ENCODE data around the gene CTTN.

CTTN gene

GRCh38 chr11:70455354-70455753 is 57.0 kb downstream of the CTTN start:
- DNase-seq (ENCODE audit: low spot score) = no peak

- no peak for DNase-seq (ENCODE audit: low spot score)
These were observed 58.7 kb downstream of the CTTN start for GRCh38 chr11:70456921-70457532.

GRCh38 chr11:70458736-70459135 is 60.4 kb downstream of the CTTN start:
- DNase-seq (ENCODE audit: low spot score) = no peak

- no peak for DNase-seq (ENCODE audit: low spot score)
These were observed 61.8 kb downstream of the CTTN start for GRCh38 chr11:70460111-70460510.

GRCh38 chr11:70460964-70461363 is 62.6 kb downstream of the CTTN start:
- DNase-seq (ENCODE audit: low spot score) = no peak

GRCh38 chr11:70462818-70463477 is 64.6 kb downstream of the CTTN start:
- DNase-seq (ENCODE audit: low spot score) = no peak

GRCh38 chr11:70463478-70464255 is 65.3 kb downstream of the CTTN start:
- DNase-seq (ENCODE audit: low spot score) = no peak

- DNase-seq (ENCODE audit: low spot score) = no peak
These were observed 66.4 kb downstream of the CTTN start for GRCh38 chr11:70464509-70465361.

GRCh38 chr11:70466154-70466553 is 67.8 kb downstream of the CTTN start:
- DNase-seq (ENCODE audit: low spot score) = no peak

GRCh38 chr11:70466596-70466995 is 68.3 kb downstream of the CTTN start:
- no peak for DNase-seq (ENCODE audit: low spot score)

GRCh38 chr11:70467201-70468085 is 69.1 kb downstream of the CTTN start:
- peak; percentile 89 for DNase-seq (ENCODE audit: low spot score)

GRCh38 chr11:70468256-70469195 is 70.2 kb downstream of the CTTN start:
- no peak for DNase-seq (ENCODE audit: low spot score)

GRCh38 chr11:70470127-70470526 is 71.8 kb downstream of the CTTN start:
- no peak for DNase-seq (ENCODE audit: low spot score)

- peak; percentile 62 for DNase-seq (ENCODE audit: low spot score)
These were observed 72.9 kb downstream of the CTTN start for GRCh38 chr11:70471254-70471653.

- DNase-seq (ENCODE audit: low spot score) = no peak
These were observed 73.9 kb downstream of the CTTN start for GRCh38 chr11:70472240-70472639.

- DNase-seq (ENCODE audit: low spot score) = no peak
These were observed 75.0 kb downstream of the CTTN start for GRCh38 chr11:70473186-70473872.

GRCh38 chr11:70473873-70474690 is 75.8 kb downstream of the CTTN start:
- DNase-seq (ENCODE audit: low spot score) = no peak

GRCh38 chr11:70474710-70475109 is 76.4 kb downstream of the CTTN start:
- DNase-seq (ENCODE audit: low spot score) = no peak

- no peak for DNase-seq (ENCODE audit: low spot score)
These were observed 78.3 kb downstream of the CTTN start for GRCh38 chr11:70476669-70477068.
